Ramos (cell line): ENCODE data around the gene CDC14A.
"Not testable (repeated sequence)": the region's sequence is repeated elsewhere in the genome, so short reads cannot be mapped to it uniquely, and the experiment has no call there.

Experiments
- in situ Hi-C: fragments of 300-500 bp; cut with MboI; formaldehyde crosslinking; loops from one replicate; pipeline ENCODE4 v1.14.3; 2022; ENCODE audit warnings: low sequenced_read_pairs; ENCODE audit not compliant: unreplicated experiment

Gene CDC14A

GRCh38 chr1:100332331-100332730 lies 20.0 kb upstream of the CDC14A start:
- in situ Hi-C loops = no loop called here

DNA sequence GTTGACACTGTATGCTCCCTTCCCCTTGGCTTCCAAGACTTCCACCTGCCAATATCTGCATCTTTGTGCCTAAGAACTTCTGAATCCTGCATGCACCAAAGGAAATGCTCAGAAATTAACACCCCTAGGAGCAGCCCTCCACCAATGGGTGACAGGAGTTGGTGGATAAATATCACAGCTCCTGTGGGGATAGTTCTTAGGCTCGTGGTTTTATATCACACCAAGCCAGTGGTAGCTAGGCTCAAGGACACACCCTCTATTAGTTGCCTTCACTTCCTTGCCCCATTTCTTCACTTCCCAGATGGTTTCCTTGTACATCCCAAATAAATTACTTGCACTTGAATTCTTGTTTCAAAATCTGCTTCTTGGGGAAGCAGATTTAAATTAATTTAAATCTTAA lies 16.9 kb upstream of the CDC14A start:
- in situ Hi-C loops = no loop called here

DNA sequence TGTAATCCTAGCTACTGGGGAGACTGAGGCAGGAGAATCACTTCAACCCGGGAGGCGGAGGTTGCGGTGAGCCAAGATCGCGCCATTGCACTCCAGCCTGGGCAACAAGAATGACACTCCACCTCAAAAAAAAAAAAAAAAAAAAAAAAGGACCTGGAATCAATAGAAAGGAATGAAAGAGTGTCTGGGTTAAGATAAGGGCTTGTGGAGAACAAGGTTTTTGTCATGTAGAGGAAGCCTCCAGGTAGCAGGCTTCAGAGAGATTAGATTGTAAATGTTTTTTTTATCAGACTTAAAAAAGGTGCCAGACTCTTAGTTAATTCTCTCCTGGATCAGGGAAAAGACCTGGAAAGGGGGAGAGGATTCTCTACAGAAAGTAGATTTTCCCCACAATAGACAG lies 14.4 kb upstream of the CDC14A start:
- in situ Hi-C loops = not testable (repeated sequence)

DNA sequence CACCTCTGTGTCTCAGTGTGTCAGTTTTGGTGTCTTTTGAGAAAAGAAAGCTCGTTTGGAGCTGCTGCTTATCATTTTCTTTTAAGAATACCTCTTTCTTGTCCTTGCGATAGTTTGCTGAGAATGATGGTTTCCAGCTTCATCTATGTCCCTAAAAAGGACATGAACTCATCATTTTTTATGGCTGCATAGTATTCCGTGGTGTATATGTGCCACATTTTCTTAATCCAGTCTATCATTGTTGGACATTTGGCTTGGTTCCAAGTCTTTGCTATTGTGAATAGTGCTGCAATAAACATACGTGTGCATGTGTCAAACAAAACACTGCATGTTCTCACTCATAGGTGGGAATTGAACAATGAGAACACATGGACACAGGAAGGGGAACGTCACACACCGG lies 12.6 kb upstream of the CDC14A start:
- in situ Hi-C loops = not testable (repeated sequence)

DNA sequence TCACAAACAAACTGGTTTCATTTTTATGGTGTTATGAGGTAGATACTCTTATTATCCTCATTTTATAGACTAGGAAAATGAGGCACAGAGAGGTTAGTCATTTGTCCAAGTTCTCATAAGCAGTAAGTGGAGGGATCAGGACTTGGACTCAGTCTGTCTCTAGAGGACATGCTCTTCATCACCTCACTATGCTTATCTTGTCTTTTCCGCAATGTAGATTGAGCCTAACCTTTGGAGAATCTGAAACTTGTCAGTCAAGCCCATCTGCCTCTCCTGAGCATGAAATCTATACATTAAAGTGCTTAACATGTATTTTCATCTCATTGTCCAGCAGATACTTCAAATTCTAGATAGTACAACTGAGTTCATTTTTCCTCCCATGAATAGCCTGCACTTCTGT lies 11.8 kb upstream of the CDC14A start:
- in situ Hi-C loops = no loop called here

- in situ Hi-C loops = no loop called here
Measured at GRCh38 chr1:100342348-100342747, 10.0 kb upstream of the CDC14A start.

DNA sequence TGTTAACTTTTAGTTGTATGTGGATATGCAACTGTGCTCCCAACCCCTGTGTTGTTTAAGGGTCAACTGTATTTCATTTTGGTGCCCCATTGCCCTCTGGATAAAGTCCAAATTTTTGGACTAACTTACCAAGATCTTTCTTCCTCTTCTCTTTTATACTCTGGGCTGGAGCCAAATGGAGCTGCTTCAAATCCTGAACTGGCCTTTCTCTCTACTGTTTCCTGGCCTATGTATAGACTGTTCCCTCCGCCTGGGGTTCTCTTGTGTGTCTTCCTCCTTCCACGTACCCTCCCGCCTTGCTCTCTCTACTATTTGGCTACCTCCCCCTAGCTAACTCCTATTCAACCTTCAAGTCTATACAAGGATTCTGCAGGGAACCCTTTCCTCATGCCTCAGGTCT lies 8.4 kb upstream of the CDC14A start:
- in situ Hi-C loops = no loop called here

DNA sequence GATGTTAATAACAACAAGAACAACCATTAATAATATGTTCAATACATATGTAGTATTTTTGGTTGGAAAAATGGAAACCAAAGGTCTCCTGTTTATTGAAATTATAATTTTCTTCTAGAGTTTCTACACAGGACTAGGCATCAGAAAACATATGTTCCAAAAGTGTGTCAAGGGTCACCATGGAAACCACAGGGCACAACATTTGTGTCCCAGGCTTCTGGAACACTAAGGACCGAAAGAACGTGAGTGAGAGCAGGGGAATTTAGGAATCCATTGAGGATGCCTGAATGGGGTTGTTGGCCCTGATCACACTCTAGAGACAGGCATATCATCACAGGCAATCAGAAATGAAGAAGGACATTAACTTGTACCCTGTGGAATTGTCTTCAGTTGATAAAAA lies 7.5 kb upstream of the CDC14A start:
- in situ Hi-C loops = no loop called here

DNA sequence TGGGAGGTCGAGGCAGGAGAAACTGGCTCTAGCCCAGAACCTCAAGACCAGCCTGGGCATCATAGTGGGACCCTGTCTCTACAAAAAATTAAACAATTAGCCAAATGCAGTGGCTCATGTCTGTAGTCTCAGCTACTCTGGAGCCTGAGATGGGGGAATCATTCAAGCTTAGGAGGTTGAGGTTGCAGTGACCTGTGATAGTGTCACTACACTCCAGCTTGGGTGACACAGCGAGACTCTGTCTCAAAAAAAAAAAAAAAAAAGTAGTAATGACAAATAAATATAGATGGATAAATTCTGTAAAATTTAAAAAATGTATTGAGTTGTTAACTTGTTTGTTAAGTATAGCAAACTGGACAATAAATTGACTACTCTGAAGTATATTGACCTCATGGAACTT lies 5.9 kb upstream of the CDC14A start:
- in situ Hi-C loops = no loop called here

DNA sequence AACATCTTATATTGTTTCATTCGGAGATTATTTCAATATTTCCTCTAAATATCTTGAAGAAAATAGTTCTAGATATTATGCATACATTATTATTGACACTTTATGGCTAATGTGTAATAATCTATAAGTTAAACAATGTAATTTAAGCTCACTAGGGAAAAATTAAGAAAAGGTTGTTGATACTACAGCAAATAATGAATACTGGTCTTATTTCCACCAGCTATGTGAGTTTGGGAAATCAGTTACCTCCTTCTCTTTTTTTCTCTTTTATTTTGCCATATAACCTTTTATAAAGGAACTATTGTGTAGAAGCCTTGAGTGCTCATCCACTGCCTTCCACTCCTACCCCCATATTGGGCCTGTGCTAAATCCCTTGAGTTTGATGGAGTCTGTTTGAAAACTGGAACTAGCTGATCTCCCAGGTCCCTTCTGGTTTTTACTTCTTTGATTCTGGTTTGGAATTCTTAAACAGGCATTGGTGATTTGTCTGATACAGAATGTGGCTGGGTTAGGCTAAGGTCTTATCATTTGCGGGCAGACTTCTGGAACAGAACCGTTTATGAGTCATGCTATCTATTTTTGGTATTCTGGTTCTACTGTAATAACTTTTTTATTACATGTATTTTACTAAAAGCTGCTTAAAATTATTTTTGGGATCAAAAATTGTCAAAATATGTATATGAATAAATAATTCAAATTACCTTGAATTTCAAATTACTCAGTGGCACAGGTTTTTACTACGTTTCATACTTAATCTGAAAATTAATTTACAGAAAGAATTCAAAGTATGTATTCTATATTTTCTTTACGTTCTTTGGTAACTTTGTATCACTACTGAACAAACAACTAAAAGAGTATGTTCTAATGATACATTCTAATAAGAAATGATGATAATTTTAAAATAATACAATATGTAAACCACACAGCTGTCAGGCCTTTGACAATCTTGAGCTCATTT lies 5.0 kb upstream of the CDC14A start:
- in situ Hi-C loops = no loop called here

- in situ Hi-C loops = no loop called here
Measured at GRCh38 chr1:100348549-100349144, 3.7 kb upstream of the CDC14A start.

- in situ Hi-C loops = no loop called here
Measured at GRCh38 chr1:100349246-100349645, 3.1 kb upstream of the CDC14A start.

GRCh38 chr1:100350787-100351094 lies 1.6 kb upstream of the CDC14A start:
- in situ Hi-C loops = no loop called here

DNA sequence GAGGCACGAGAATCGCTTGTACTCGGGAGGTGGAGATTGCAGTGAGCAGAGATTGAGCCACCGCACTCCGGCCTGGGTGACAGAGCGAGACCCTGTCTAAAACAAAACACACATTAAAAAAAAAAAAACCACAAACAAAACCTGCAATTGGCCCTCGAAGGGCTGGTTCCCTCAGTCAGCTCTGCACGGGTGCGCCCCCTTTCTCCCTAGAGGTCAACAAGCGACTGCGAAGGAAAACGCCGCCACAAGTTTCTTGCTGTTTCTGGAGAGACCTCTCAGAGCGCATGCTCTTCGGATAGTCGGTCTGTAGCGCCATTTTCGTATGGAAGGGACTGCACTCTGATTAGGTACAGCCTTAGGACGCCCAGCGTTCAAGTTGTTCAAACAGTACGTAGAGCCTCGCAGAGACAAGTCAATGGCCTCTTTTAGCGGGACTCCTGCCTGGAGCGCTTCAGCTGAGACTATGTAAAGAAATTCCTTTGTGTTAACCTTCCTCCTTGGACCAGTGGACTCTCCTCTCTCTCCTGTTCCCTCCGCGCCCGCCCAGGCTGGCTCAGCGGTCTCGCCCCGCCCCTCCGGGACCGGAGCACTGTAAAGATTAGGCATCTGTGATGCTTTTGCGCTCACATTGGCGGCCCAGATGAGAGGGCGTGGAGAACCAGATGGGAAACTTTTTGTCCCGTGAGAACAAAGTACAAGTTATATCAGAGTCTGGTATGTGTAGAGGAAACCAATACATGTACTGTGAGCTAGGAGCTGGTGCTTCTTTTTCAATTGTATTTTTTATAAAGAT lies 1.0 kb upstream of the CDC14A start:
- in situ Hi-C loops = no loop called here

GRCh38 chr1:100353071-100353801 lies 930 bp downstream of the CDC14A start:
- in situ Hi-C loops = no loop called here

DNA sequence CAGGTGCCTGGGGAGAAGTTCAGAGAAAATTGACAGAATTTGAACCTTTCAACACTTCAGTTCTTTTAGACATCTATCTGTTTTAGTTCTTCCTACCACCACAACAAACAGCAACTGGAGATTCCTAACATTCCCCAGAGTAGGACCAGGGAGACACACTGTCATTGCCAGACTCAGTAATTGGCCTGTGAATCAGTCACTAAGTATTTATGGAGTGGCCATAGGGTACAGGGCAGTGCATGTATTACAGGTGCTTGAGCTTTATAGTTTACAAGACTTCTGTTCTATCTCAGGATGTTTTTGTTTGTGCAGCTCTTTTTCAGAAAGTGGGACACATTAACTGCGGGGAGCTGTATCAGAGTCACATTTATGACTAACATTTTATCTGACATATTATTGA lies 1.7 kb downstream of the CDC14A start:
- in situ Hi-C loops = no loop called here

GRCh38 chr1:100354971-100355394 lies 2.7 kb downstream of the CDC14A start:
- in situ Hi-C loops = no loop called here

- in situ Hi-C loops = no loop called here
Measured at GRCh38 chr1:100358210-100358609, 5.9 kb downstream of the CDC14A start.

GRCh38 chr1:100359139-100359538 lies 6.8 kb downstream of the CDC14A start:
- in situ Hi-C loops = no loop called here

DNA sequence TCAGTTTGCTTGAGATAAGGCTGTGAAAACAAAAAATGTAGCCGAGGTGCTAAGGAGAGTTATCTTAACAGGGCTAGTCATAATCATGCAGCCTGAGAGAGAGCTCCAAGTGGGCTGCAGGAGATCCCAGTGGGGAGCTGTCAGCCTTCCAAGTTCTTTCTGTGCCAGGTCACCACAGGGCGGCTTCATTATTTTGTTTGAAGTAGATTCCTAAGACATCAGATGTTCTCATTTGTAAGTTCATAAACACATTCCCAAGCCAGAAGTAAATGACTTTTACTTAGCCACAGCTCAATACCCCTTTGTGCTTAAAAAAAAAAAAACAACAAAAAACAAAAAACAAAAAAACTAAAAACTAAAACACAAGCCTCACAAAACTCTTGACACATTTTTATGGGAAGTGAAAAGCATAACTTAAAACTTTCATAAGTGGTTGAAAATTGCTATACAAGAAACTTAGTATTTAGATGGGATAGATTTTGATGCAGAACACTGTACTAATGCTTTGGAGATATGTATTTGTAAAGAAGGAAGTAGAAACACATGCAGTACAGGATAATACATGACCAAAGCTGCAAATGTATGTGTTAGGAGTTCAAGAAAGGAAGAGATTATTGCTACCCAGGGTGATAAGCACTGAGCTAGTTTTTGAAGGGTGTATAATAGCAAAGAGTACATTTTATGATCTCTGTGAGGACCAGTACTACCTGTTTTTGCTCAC lies 8.6 kb downstream of the CDC14A start:
- in situ Hi-C loops = no loop called here
